A549 (cell line): ENCODE measurements around the gene KCNIP4. TPM values are rescaled to one million over a fixed set of nuclear protein-coding genes. Genes with fewer than 3 reads are reported as not detected.

ENCODE experiments used
- ATAC-seq, 2 experiments: fragments of 200-7000 bp in 1 of 2; fragments of >200 bp in 1 of 2; cut with Nextera tagmentation in 1 of 2; cut with Tn5 transposase in 1 of 2; 3 replicates each; pipeline versions ENCODE4 v1.8.0 to v1.9.1; 2018 to 2020; ENCODE audit warnings: mild to moderate bottlenecking in 1 of 2, moderate library complexity in 1 of 2
- CTCF ChIA-PET: fragments of 300-600 bp; sonication (Branson Sonifier 250); formaldehyde crosslinking; extraction: SDS; loops from one replicate; lab custom pipeline; 2021; ENCODE audit warnings: antibody characterized with exemption, inconsistent platforms; lab: Yijun Ruan, JAX
- POLR2A ChIA-PET: fragments of 350-600 bp; formaldehyde crosslinking; extraction: SDS; loops from one replicate; lab custom pipeline; 2021; ENCODE audit warnings: antibody characterized with exemption, inconsistent platforms; lab: Yijun Ruan, JAX
- DNase-seq, 2 experiments: peaks; one replicate each; pipeline versions ENCODE4 v3.0.0 to v3.0.0-alpha.2; 2011 to 2016; ENCODE audit warnings: low read depth in 1 of 2, low spot score in 1 of 2
- FAIRE-seq: peaks from 2 replicates; lab custom pipeline; 2011; peaks lifted over from hg19 to GRCh38; lab: Jason Lieb, UNC
- H3K27ac ChIP-seq, 2 experiments: fragments of >200 bp; sonication (Bioruptor Twin); formaldehyde crosslinking; 3 replicates each; pipeline ENCODE4 v1.5.1; 2016 to 2017
- H3K4me1 ChIP-seq: fragments of >200 bp; sonication (Bioruptor Twin); formaldehyde crosslinking; 3 replicates; pipeline ENCODE4 v1.6.1; 2016
- H3K4me2 ChIP-seq: fragments of >200 bp; sonication (Bioruptor Twin); formaldehyde crosslinking; 3 replicates; pipeline ENCODE4 v1.6.1; 2016
- H3K4me3 ChIP-seq: fragments of >200 bp; sonication (Bioruptor Twin); formaldehyde crosslinking; 3 replicates; pipeline ENCODE4 v1.5.1; 2016
- H3K9me3 ChIP-seq: fragments of >200 bp; sonication (Bioruptor Twin); formaldehyde crosslinking; 3 replicates; pipeline ENCODE4 v1.6.1; 2016
- ATOH8 ChIP-seq: fragments of 250-450 bp; sonication (Bioruptor Pico); IDR thresholded peaks from 2 replicates; pipeline ENCODE4 v1.5.0; 2020; ENCODE audit warnings: low read depth, mild to moderate bottlenecking, moderate library complexity
- BHLHE40 ChIP-seq: IDR thresholded peaks from 2 replicates; pipeline ENCODE4 v1.6.1; 2012; ENCODE audit warnings: low read depth, low read length, inconsistent platforms
- CBX8 ChIP-seq: fragments of 200-600 bp; sonication (generic); IDR thresholded peaks from 2 replicates; pipeline ENCODE4 v1.6.1; 2016
- CEBPB ChIP-seq, 2 experiments: fragments of >200 bp in 1 of 2; sonication (Bioruptor Twin) in 1 of 2; formaldehyde crosslinking in 1 of 2; IDR thresholded peaks; 2 replicates each; pipeline ENCODE4 v1.6.1; 2012 to 2016
- CTCF ChIP-seq: fragments of >200 bp; sonication (Bioruptor Twin); formaldehyde crosslinking; IDR thresholded peaks from 3 replicates; pipeline ENCODE4 v1.5.1; 2016
- EHMT2 ChIP-seq: fragments of 200-600 bp; sonication (generic); IDR thresholded peaks from 2 replicates; pipeline ENCODE4 v1.6.1; 2016; ENCODE audit warnings: antibody characterized with exemption, low read depth, mild to moderate bottlenecking, moderate library complexity
- ELK1 ChIP-seq: fragments of 150-350 bp; IDR thresholded peaks from 2 replicates; pipeline ENCODE4 v1.6.1; 2014; ENCODE audit warnings: low read depth, mild to moderate bottlenecking, low read length
- EP300 ChIP-seq, 2 experiments: fragments of >200 bp; sonication (Bioruptor Twin); formaldehyde crosslinking; IDR thresholded peaks; 2 replicates in 1 of 2; 3 replicates in 1 of 2; pipeline ENCODE4 v1.6.1; 2016 to 2017
- FOXS1 ChIP-seq: fragments of 250-450 bp; sonication (Bioruptor Pico); IDR thresholded peaks from 2 replicates; pipeline ENCODE4 v1.5.0; 2020; ENCODE audit warnings: mild to moderate bottlenecking, moderate library complexity
- HES2 ChIP-seq: fragments of >200 bp; sonication (Bioruptor Twin); formaldehyde crosslinking; IDR thresholded peaks from 2 replicates; pipeline ENCODE4 v1.6.1; 2016
- HOXB13 ChIP-seq: fragments of 250-450 bp; sonication (Bioruptor Pico); IDR thresholded peaks from 2 replicates; pipeline ENCODE4 v1.5.0; 2020; ENCODE audit warnings: low read depth, mild to moderate bottlenecking, moderate library complexity
- HOXB5 ChIP-seq: fragments of 250-450 bp; sonication (Bioruptor Pico); IDR thresholded peaks from 2 replicates; pipeline ENCODE4 v1.5.0; 2020; ENCODE audit warnings: mild to moderate bottlenecking, moderate library complexity
- JUNB ChIP-seq: fragments of >200 bp; sonication (Bioruptor Twin); formaldehyde crosslinking; IDR thresholded peaks from 2 replicates; pipeline ENCODE4 v1.6.1; 2016
- KDM1A ChIP-seq: fragments of 200-600 bp; sonication (generic); IDR thresholded peaks from 2 replicates; pipeline ENCODE4 v1.6.1; 2016; ENCODE audit warnings: low read depth, mild to moderate bottlenecking
- MAZ ChIP-seq: fragments of 150-350 bp; IDR thresholded peaks from 2 replicates; pipeline ENCODE4 v1.6.1; 2014; ENCODE audit warnings: antibody characterized with exemption, low read depth, low read length, borderline replicate concordance
- NFE2L2 ChIP-seq: fragments of 150-350 bp; conservative IDR thresholded peaks from 2 replicates; pipeline ENCODE4 v1.6.1; 2014; ENCODE audit warnings: low read length
- NR3C1 ChIP-seq: fragments of >200 bp; sonication (Bioruptor Twin); formaldehyde crosslinking; IDR thresholded peaks from 3 replicates; pipeline ENCODE4 v1.6.1; 2017
- PBX3 ChIP-seq: IDR thresholded peaks from 2 replicates; pipeline ENCODE4 v1.6.1; 2012
- PHF8 ChIP-seq: fragments of 200-600 bp; sonication (generic); IDR thresholded peaks from 2 replicates; pipeline ENCODE4 v1.6.1; 2016; ENCODE audit warnings: low read depth, mild to moderate bottlenecking, antibody characterized with exemption, moderate library complexity, borderline replicate concordance
- POLR2A ChIP-seq: IDR thresholded peaks from 2 replicates; pipeline ENCODE4 v1.6.1; 2012; ENCODE audit warnings: mild to moderate bottlenecking, low read length
- SREBF2 ChIP-seq: fragments of 450-650 bp; IDR thresholded peaks from 2 replicates; pipeline ENCODE4 v1.6.1; 2014; ENCODE audit warnings: mild to moderate bottlenecking, moderate library complexity
- TP53 ChIP-seq: fragments of 250-450 bp; sonication (Bioruptor Pico); IDR thresholded peaks from 2 replicates; pipeline ENCODE4 v1.5.0; 2021; ENCODE audit warnings: mild to moderate bottlenecking, moderate library complexity
- USF2 ChIP-seq: fragments of 450-650 bp; IDR thresholded peaks from 2 replicates; pipeline ENCODE4 v1.6.1; 2014; ENCODE audit warnings: antibody characterized with exemption
- WGBS: methylation state at CpG from one replicate; pipeline ENCODE4 v1.1.6; 2017; ENCODE audit errors: missing lambda C conversion rate; 5-methylcytosine and 5-hydroxymethylcytosine counted together
- polyA plus RNA-seq, 4 experiments: library from polyadenylated mRNA; depleted of rRNA in 3 of 4; stranded (reverse); fragments of >200 nt; fragmentation: RNase III in 1 of 4; extraction: RNeasy Plus Mini Kit Qiagen cat#74134 plus additional on column Dnase treatment in 1 of 4; gene quantifications; 2 replicates in 3 of 4; 3 replicates in 1 of 4; pipeline ENCODE4 v1.2.3, GENCODE V29; 2011 to 2017

Gene KCNIP4
- polyA plus RNA-seq, 2 of the 4 experiments (the other 2 are of a cell fraction) = not detected

- TF ChIP-seq PBX3 = no peak
- no peak for TF ChIP-seq HOXB5
- no peak for TF ChIP-seq NR3C1
- no peak for TF ChIP-seq HOXB13 (CRISPR knock-in tag)
- no peak for TF ChIP-seq BHLHE40
- TF ChIP-seq POLR2A = no peak
- no peak for TF ChIP-seq MAZ
These were observed 320.4 kb downstream of the KCNIP4 start (continued) for GRCh38 chr4:21628116-21628670.

- POLR2A ChIA-PET = no interaction called here
- CTCF ChIA-PET = no interaction called here
- FAIRE-seq = no peak
- no peak for DNase-seq
- Histone ChIP-seq H3K4me1 (no peaks in the 10 kb centered on the region), H3K27ac (no peak overlapping the region), H3K9me3 (no peaks in the 10 kb centered on the region), H3K4me3 (no peak overlapping the region), H3K4me2 (no peak overlapping the region)
- no peak for TF ChIP-seq PHF8
- no peak for TF ChIP-seq EHMT2
- WGBS = 0% methylated on average over 1 of the region's 1 CpG
- ATAC-seq = no peak
These were observed 323.1 kb downstream of the KCNIP4 start for GRCh38 chr4:21625447-21625846.

- DNase-seq (no peak), FAIRE-seq (no peak), ATAC-seq (no peak)
- Histone ChIP-seq H3K4me2 (no peak overlapping the region), H3K4me3 (no peak overlapping the region), H3K27ac (no peak overlapping the region), H3K9me3 (no peaks in the 10 kb centered on the region), H3K4me1 (no peaks in the 10 kb centered on the region)
- TF ChIP-seq JUNB (no peak), EP300 (IDR thresholded peaks at IDR 0.05) (no peak), ELK1 (no peak), CTCF (no peak)
- CTCF ChIA-PET = no interaction called here
- 4% methylated on average over 3 of the region's 3 CpGs for WGBS
- POLR2A ChIA-PET = no interaction called here
These were observed 343.6 kb downstream of the KCNIP4 start for GRCh38 chr4:21605006-21605405.

- Histone ChIP-seq H3K27ac (no peak overlapping the region), H3K4me1 (no peaks in the 10 kb centered on the region), H3K4me2 (no peak overlapping the region), H3K4me3 (no peak overlapping the region), H3K9me3 (no peaks in the 10 kb centered on the region)
- CTCF ChIA-PET = no interaction called here
- POLR2A ChIA-PET = no interaction called here
- 11% methylated on average over 5 of the region's 5 CpGs for WGBS
- ATAC-seq = no peak
- DNase-seq = no peak
- no peak for FAIRE-seq
- no peak for TF ChIP-seq CBX8
- no peak for TF ChIP-seq CEBPB (IDR thresholded peaks at IDR 0.05)
- no peak for TF ChIP-seq USF2
- no peak for TF ChIP-seq TP53 (CRISPR knock-in tag)
- TF ChIP-seq ATOH8 (CRISPR knock-in tag) = no peak
- no peak for TF ChIP-seq HES2
- TF ChIP-seq KDM1A = no peak
- no peak for TF ChIP-seq NFE2L2
- TF ChIP-seq FOXS1 (CRISPR knock-in tag) = no peak
- no peak for TF ChIP-seq SREBF2
- TF ChIP-seq PBX3 = no peak
These were observed 352.1 kb downstream of the KCNIP4 start for GRCh38 chr4:21596521-21596920.
